Suprapubic skin (tissue), 4 donors: ENCODE results near the gene PRDM11. TPM values are rescaled to one million over a fixed set of nuclear protein-coding genes. Genes with fewer than 3 reads are reported as not detected.

Experiments used
- DNase-seq, 2 donors: peaks; one replicate each; pipeline ENCODE4 v3.0.0-alpha.2; 2019; ENCODE audit warnings: low spot score in 2 of 2
- H3K27ac ChIP-seq: fragments of 200-600 bp; sonication (generic); one replicate; pipeline ENCODE4 v1.5.1; 2019
- H3K27me3 ChIP-seq: fragments of 200-600 bp; sonication (generic); one replicate; pipeline ENCODE4 v1.5.1; 2019
- H3K36me3 ChIP-seq: fragments of 200-600 bp; sonication (generic); one replicate; pipeline ENCODE4 v1.5.1; 2019
- H3K4me1 ChIP-seq: fragments of 200-600 bp; sonication (generic); one replicate; pipeline ENCODE4 v1.5.1; 2019
- H3K4me3 ChIP-seq: fragments of 200-600 bp; sonication (generic); one replicate; pipeline ENCODE4 v1.5.1; 2019; ENCODE audit warnings: mild to moderate bottlenecking
- H3K9me3 ChIP-seq: fragments of 200-600 bp; sonication (generic); one replicate; pipeline ENCODE4 v1.5.1; 2019
- EP300 ChIP-seq: sonication (generic); formaldehyde crosslinking; IDR thresholded peaks from one replicate; pipeline ENCODE4 v1.6.1; 2017; ENCODE audit warnings: antibody characterized with exemption
- POLR2A ChIP-seq, 2 donors: fragments of 450-650 bp; IDR thresholded peaks; one replicate each; pipeline ENCODE4 v1.6.1; 2017; ENCODE audit warnings: antibody characterized with exemption in 2 of 2, mild to moderate bottlenecking in 2 of 2, moderate library complexity in 2 of 2
- POLR2AphosphoS5 ChIP-seq, 3 donors: sonication (generic); formaldehyde crosslinking; IDR thresholded peaks; one replicate each; pipeline ENCODE4 v1.6.1; 2017; ENCODE audit warnings: antibody characterized with exemption in 3 of 3
- WGBS: methylation state at CpG from one replicate; pipeline ENCODE4 v1.1.5; 2018; 5-methylcytosine and 5-hydroxymethylcytosine counted together
- total RNA-seq, 4 donors: library from RNA; depleted of rRNA; stranded (reverse); fragments of >200 nt; gene quantifications; one replicate each; pipeline ENCODE4 v1.1.0, GENCODE V29; 2016
- TF ChIP-seq, protein P1 (sequence below), 2 donors: fragments of 200-600 bp in 1 of 2; fragments of 450-650 bp in 1 of 2; sonication (generic) in 1 of 2; IDR thresholded peaks; one replicate each; pipeline ENCODE4 v1.5.1; 2016 to 2019; ENCODE audit warnings: antibody characterized with exemption in 2 of 2, mild to moderate bottlenecking in 1 of 2, moderate library complexity in 1 of 2

Gene PRDM11
- total RNA-seq, 4 donors from 2014 or later, result 9.1 to 11.9 (median 11.0) TPM

DNA sequence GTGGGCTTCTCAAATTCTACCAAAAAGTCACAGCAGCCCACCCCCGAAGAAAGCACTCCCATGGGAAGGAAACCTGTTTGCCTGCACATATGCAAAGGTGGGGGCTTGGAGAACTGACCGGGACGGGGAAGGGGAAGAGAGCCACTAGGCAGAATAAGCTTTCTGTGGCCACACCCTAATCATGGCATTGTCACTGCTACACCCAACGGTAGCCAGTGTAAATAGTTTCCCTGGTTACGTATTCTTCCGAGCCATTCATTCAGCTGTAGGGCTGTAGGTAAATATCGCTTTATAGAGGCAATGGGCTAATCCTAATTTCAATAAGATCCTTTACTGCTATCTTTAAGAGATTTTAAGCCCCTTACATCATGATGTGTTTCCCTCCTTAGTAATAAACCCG is 61.7 kb downstream of the PRDM11 start:
- Histone ChIP-seq H3K27ac (no peak overlapping the region), H3K9me3 (no peaks in the 10 kb centered on the region), H3K36me3 (peaks cover 27% of the 10 kb centered on the region), H3K4me1 (peaks cover 15% of the 10 kb centered on the region), H3K4me3 (no peak overlapping the region), H3K27me3 (no peaks in the 10 kb centered on the region)
- no peak for DNase-seq
- 74% methylated on average over 8 of the region's 8 CpGs for WGBS
- TF ChIP-seq EP300 (no peak), POLR2A (IDR thresholded peaks at IDR 0.05) (no peak), POLR2AphosphoS5 (IDR thresholded peaks at IDR 0.05) (no peak)
- TF ChIP-seq, protein P1, sequence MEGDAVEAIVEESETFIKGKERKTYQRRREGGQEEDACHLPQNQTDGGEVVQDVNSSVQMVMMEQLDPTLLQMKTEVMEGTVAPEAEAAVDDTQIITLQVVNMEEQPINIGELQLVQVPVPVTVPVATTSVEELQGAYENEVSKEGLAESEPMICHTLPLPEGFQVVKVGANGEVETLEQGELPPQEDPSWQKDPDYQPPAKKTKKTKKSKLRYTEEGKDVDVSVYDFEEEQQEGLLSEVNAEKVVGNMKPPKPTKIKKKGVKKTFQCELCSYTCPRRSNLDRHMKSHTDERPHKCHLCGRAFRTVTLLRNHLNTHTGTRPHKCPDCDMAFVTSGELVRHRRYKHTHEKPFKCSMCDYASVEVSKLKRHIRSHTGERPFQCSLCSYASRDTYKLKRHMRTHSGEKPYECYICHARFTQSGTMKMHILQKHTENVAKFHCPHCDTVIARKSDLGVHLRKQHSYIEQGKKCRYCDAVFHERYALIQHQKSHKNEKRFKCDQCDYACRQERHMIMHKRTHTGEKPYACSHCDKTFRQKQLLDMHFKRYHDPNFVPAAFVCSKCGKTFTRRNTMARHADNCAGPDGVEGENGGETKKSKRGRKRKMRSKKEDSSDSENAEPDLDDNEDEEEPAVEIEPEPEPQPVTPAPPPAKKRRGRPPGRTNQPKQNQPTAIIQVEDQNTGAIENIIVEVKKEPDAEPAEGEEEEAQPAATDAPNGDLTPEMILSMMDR (IDR thresholded peaks at IDR 0.05), result no peak

- TF ChIP-seq, protein P1 (IDR thresholded peaks at IDR 0.05), result no peak
- TF ChIP-seq EP300, result no peak
- TF ChIP-seq POLR2A (IDR thresholded peaks at IDR 0.05), result no peak
- no peak for TF ChIP-seq POLR2AphosphoS5 (IDR thresholded peaks at IDR 0.05)
- Histone ChIP-seq H3K27me3 (no peaks in the 10 kb centered on the region), H3K4me3 (peak overlapping the region; percentile 10), H3K36me3 (peaks cover 30% of the 10 kb centered on the region), H3K27ac (no peak overlapping the region), H3K4me1 (peaks cover 15% of the 10 kb centered on the region), H3K9me3 (no peaks in the 10 kb centered on the region)
- WGBS, result 81% methylated on average over 35 of the region's 35 CpGs
- no peak for DNase-seq
Measured at GRCh38 chr11:45209000-45209879, 62.8 kb downstream of the PRDM11 start.

- peaks cover 15% of the 10 kb centered on the region for H3K4me1 ChIP-seq
- no peaks in the 10 kb centered on the region for H3K9me3 ChIP-seq
- no peaks in the 10 kb centered on the region for H3K27me3 ChIP-seq
- peak overlapping the region; percentile 10 for H3K4me3 ChIP-seq
- WGBS, result 53% methylated on average over 27 of the region's 29 CpGs
- peaks cover 23% of the 10 kb centered on the region for H3K36me3 ChIP-seq
- peak in 1 of 3 donors; percentile 48 for TF ChIP-seq POLR2AphosphoS5 (IDR thresholded peaks at IDR 0.05)
- TF ChIP-seq POLR2A (IDR thresholded peaks at IDR 0.05), result no peak
- TF ChIP-seq EP300, result peak; percentile 72
- peak overlapping the region; percentile 50 for H3K27ac ChIP-seq
- DNase-seq, result peak in 1 of 2 donors; percentile 87
Measured at GRCh38 chr11:45209891-45210699, 63.7 kb downstream of the PRDM11 start.

DNA sequence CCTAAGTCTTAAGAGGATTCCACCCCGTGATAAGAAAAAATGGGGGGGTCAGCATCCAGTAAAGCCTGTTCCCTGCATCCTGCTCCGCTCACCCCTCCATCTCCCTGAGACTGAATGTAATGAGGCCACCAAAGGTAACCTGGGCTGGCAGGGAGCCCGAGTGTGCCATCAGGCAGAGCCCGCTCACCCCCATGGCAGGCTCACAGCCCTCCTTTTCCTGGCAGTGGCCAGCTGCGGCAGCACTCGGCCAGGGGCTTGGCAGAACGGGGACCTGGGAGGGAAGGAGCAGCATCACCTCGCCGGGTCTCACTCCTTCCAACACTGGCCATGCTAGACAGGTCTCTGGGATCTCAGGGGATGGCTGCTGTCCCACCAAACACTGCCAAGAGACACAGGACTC is 64.4 kb downstream of the PRDM11 start:
- peaks cover 15% of the 10 kb centered on the region for H3K36me3 ChIP-seq
- peaks cover 15% of the 10 kb centered on the region for H3K4me1 ChIP-seq
- H3K27me3 ChIP-seq, result no peaks in the 10 kb centered on the region
- 89% methylated on average over 6 of the region's 9 CpGs for WGBS
- no peak overlapping the region for H3K27ac ChIP-seq
- TF ChIP-seq EP300 (no peak), POLR2A (IDR thresholded peaks at IDR 0.05) (no peak), POLR2AphosphoS5 (IDR thresholded peaks at IDR 0.05) (no peak)
- TF ChIP-seq, protein P1 (IDR thresholded peaks at IDR 0.05), result no peak
- no peaks in the 10 kb centered on the region for H3K9me3 ChIP-seq
- no peak overlapping the region for H3K4me3 ChIP-seq
- no peak for DNase-seq

- Histone ChIP-seq H3K9me3 (no peaks in the 10 kb centered on the region), H3K36me3 (peaks cover 12% of the 10 kb centered on the region), H3K27me3 (no peaks in the 10 kb centered on the region), H3K4me1 (peaks cover 15% of the 10 kb centered on the region), H3K4me3 (no peak overlapping the region), H3K27ac (no peak overlapping the region)
- 89% methylated on average over 9 of the region's 9 CpGs for WGBS
- no peak for DNase-seq
- TF ChIP-seq, protein P1 (IDR thresholded peaks at IDR 0.05), result no peak
- TF ChIP-seq POLR2AphosphoS5 (IDR thresholded peaks at IDR 0.05) (no peak), EP300 (no peak), POLR2A (IDR thresholded peaks at IDR 0.05) (no peak)
Measured at GRCh38 chr11:45211732-45212131, 65.3 kb downstream of the PRDM11 start.
